NCI-H1694 treated with DMSO at 0.1 percent for 48 hours (cell line): Measurements from ENCODE around the gene MALL.
"Not testable (repeated sequence)": the region's sequence is repeated elsewhere in the genome, so short reads cannot be mapped to it uniquely, and the experiment has no call there.

ENCODE experiments used
- DNase-seq: peaks from one replicate; lab custom pipeline; 2025; lab: John Stamatoyannopoulos, UW

The MALL gene

DNA sequence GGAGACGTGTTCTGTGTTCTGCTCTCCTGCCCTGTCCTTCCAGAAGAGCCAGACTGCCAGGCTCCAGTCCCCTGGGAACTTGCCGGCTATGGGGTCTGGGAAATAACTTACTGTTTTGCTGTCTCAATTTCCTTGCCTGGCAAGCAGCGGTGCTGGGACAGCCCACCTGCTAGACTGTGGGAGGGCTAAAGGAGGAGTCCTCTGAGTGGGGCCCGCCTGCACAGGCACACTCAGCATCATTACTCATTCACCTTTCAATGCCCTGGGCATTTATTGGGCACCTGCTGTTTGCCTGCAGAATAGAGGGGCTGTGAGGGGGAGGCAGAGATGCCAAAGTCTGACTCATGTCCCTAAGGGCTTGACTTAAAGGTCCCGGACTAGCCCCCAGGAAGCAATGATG is 65.4 kb downstream of the MALL start:
- not testable (repeated sequence) for DNase-seq

DNA sequence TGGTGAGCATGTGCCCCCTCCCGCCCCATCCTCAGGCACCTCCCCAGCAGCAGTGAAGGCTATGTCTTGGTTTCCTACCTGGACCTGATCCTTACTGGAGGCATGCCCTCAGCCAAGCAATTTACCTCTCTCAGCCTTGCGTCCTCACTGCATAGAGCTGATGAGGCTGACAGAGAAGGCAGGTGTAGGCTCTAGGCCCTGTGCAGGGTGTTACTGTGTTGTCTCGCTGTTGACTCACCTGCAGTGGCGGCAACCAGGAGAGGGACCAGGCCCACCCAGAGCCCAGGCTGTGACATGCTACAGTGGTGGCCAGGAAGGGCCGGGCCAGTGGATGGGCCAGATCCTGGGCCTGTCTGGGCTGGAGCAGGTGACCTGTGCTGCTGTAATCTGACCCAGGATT is 65.9 kb downstream of the MALL start:
- DNase-seq = not testable (repeated sequence)

DNA sequence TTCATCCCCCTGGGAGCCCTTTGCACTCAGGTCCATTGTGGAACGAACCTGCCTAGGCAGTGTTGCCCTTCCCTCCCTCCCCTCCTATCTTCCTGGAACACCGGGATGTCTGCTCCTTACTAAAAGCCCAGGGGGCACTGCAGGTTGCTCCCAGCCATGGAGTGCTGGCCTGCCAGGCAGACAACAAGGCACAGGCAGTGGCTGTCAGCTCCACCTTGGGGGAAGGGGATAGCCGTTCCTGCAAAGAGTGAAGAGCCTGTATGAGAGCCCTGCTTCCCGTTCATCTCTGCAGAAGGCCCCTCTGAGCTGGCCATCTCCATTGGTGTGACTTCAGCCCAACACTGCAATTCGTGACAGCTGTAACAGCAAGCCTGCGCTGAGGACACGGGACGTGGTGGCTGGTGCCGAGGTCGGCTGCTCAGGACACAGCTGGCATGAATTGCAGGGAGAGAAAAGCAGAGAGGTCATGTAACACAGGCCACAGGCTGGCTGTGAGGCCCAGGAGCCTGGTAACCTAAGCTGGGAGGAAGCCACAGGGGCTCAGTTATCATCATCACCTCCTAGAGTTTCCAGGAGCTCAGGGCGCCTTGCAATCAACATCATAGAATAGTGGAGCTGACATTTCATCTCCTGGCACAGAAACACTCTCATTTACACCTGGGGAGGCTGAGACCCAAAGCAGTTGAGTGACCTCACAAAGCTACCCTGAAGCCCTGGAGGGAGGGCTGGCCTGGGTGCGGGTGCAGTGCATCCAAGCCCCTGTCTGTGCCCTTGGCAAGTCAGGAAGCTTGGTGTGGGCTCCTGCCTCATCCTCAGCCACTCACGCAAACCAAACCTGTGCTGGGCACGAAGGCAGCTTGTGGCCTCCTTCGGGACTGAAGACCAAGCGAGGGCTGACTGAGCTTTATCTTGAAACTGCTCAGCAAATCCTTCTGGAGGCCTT is 67.1 kb downstream of the MALL start:
- DNase-seq = not testable (repeated sequence)

DNA sequence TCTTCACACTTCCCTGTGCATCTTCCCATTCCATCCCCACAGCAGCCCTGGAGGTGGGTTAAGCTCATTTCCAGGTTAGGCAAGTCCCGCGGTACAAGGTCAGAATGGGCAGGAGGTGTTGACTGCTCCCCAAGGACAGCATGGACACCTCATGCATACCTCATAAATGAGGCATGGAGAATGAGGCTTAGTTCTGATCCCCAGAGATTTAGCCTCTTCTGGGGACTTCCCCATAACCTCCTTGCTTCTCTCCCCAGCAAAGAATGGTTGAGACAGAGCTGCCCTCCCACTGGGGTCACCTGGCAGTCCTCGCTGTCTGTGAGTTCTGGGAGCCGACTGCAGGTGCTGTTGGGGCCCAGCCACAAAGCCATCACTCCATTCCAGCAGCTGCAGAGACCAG is 68.4 kb downstream of the MALL start:
- DNase-seq = not testable (repeated sequence)

DNA sequence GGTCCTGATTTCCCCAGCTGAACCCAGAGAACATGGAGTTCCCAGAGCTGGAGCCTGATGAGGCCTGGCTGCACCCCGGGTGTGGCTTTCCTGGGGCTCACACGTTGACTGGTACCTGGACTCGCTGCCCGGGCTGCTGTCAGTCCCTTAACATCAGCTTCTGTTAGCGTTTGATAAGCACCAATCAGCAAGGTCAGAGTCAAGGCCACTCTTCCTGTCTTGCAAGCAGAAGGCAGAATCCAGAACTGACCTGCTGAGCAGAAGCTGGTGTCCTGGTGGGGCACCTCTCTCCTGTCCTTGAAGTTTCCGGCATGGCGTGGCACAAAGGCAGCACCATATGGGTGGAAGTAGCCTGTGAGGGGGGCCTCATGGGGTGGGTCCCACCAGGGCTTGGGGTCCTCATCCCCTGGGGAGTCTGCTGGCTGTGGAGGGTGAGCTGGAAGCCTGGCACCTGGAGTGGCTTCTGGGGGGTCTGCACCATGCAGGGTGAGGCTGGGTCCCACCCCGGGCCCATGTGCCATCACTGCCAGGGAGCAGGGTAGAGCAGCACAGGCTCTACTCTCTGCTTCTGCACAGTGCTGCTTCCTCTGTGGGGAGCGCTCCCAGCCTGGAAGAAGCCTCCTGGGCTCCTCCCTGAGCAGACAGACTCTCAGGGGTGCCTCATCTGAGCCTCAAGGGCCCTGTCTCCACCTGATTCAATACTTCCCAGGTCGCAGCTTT is 73.5 kb downstream of the MALL start:
- DNase-seq = not testable (repeated sequence)

DNA sequence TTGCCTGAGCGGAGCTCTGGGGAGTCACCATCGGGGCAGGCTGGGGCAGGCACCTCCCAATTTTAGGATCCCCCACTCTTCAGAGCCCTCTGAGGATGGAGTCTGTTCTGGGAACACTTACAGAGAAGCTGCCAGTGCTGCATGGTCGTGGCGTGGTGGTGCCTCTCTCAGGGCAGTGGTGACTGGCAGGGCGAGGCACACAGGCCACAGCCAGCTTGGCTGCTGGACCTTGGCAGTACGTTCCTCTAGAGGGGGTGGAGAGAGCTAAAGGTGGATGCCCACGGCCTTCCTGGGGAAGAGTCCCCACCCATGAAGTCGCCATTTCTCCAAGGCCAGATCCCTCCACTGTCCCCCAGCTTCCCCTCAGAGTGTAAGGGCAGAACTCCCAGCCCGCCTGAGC is 78.3 kb downstream of the MALL start:
- DNase-seq = not testable (repeated sequence)

DNA sequence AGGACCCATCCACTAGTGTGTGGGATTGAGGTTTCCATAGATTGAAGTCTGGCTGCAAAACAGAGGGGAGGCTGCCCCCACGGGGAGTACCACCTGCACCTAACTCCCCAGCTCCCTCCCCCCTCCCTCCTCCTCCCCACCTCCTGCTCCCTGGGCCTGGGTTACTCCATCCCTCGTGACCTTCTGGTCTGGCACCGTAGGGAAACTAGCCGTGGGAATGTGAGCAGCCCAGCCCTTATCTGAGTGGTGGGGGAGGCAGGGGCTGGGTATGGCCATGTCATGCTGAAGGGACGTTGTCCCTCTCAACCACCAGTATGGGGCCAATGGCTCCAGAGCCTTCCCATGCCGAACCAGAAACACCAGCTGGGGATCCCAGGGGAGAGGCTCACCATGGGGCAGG is 80.2 kb downstream of the MALL start:
- not testable (repeated sequence) for DNase-seq

DNA sequence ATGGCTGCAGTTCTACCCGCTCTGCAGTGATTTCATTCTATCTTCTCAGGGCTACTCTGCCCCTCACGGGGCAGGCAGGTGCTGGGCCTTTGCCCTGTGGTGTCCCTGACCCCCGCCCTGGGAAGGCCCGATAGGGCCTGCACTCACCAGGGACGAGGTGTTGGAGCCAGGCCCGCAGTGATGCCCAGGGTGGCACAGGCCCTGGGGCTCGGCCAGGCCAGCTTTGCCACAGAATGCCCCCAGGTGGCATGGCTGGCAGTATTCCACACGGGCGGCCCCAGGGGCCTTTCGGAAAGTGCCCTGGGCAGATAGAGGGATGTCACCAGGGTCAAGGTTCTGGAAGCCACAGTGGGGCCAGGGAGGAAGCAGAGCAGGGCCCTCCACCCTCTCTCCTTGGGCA is 80.7 kb downstream of the MALL start:
- DNase-seq = not testable (repeated sequence)
